GM18498 (cell line): ENCODE measurements around the gene AGGF1.
"Not testable (repeated sequence)": the region's sequence is repeated elsewhere in the genome, so short reads cannot be mapped to it uniquely, and the experiment has no call there.

ENCODE experiments used
- ATAC-seq: cut with Tn5 transposase; IDR thresholded peaks from one replicate; pipeline ENCODE4 v1.9.1; 2021; ENCODE audit warnings: mild to moderate bottlenecking, moderate library complexity; ENCODE audit not compliant: unreplicated experiment

The AGGF1 gene, protein sequence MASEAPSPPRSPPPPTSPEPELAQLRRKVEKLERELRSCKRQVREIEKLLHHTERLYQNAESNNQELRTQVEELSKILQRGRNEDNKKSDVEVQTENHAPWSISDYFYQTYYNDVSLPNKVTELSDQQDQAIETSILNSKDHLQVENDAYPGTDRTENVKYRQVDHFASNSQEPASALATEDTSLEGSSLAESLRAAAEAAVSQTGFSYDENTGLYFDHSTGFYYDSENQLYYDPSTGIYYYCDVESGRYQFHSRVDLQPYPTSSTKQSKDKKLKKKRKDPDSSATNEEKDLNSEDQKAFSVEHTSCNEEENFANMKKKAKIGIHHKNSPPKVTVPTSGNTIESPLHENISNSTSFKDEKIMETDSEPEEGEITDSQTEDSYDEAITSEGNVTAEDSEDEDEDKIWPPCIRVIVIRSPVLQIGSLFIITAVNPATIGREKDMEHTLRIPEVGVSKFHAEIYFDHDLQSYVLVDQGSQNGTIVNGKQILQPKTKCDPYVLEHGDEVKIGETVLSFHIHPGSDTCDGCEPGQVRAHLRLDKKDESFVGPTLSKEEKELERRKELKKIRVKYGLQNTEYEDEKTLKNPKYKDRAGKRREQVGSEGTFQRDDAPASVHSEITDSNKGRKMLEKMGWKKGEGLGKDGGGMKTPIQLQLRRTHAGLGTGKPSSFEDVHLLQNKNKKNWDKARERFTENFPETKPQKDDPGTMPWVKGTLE

GRCh38 chr5:77030097-77031071 is at the start of gene AGGF1:
Gene AGGF1, plus strand, starts transcription at chr5:77030404. Its CDS starts 363 bp downstream, at chr5:77030767.
- peak; percentile 99 for ATAC-seq

DNA sequence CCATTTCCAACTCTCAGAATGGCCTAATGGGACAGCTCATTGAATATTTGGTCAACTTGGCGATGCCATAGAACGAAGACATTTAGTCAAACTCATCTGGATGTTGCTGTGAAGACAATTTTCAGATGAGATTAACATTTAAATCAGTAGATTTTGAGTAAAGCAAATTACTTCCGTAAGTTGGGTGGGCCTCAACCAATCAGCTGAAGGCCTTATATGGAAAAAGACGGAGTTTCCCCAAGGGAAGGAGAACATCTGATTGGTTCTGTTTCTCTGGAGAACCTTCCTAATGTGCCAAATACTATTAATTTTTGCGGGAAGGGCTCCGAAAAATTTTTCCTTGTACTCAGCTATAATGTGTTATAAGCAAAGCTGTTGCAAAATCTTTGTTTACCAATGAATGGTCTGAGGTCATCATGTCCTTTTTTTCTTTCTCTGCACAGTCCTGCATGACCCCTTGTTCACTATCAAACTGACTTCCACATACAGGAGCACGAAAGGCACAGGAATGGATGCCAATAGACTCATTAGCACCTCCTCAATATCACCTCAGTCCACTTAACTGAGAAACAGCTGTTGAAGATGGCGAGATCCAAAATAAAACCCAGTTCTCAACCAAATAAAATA is 49.6 kb upstream of the AGGF1 start:
- ATAC-seq, result no peak

DNA sequence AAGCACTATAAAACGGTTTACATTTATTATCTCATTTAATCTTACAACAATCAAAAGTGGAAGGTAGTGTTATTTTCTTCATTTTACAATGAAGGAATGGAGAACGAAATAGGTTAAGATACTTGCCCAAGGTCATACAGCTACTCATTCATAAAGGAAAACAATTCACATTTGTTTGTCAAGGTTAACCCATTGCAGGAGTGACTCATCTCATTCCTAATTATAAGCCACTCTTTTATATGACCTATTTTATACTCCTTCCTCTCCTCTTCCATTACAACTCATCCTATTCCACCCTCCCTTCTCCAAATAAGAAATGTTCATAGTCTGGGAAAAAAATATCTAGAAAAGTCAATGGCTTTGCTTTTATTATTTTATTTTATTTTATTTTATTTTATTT is 47.8 kb upstream of the AGGF1 start:
- no peak for ATAC-seq

GRCh38 chr5:76983468-76983867 is 46.7 kb upstream of the AGGF1 start:
- ATAC-seq, result no peak

GRCh38 chr5:76986825-76987526 is 43.2 kb upstream of the AGGF1 start:
- no peak for ATAC-seq

DNA sequence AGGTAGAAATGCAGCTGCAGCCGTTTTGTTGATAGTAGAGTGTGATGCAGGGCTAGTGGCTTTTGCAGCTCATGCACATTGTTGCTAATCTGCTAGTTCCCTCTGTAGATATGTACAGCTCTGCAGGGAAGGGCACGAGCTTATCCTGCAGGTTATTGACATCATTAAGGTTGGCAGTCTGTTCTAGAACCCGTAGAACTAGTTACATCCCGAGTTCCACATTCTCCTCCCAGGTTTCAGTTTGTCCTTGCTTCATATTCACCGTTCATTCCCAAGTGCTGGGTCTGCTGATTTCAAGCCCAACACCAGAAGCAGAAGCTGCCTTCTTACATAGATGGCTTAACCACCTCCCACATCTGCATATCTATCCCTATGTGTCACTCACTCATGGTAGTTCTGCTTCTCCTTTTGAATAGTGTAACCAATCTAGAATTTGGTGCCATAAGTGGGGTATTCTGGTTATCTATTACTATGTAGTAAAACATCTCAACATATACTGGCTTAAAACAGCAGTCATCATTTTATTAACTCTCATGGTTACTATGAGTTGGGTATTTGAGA is 39.2 kb upstream of the AGGF1 start:
- no peak for ATAC-seq

DNA sequence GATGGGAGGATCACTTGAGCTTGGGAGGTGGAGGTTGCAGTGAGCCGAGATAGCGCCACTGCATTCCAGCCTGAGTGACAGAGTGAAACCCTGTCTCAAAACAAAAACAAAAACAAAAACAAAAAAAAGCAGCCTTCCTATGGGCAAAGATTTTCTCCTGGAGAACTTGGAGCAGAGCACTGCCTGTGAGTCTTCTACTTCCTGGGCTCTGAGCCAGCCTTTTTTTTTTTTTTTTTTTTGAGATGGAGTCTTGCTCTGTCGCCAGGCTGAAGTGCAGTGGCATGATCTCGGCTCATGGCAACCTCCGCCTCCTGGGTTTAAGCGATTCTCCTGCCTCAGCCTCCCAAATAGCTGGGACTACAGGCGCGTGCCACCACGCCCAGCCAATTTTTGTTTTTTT is 36.8 kb upstream of the AGGF1 start:
- not testable (repeated sequence) for ATAC-seq

DNA sequence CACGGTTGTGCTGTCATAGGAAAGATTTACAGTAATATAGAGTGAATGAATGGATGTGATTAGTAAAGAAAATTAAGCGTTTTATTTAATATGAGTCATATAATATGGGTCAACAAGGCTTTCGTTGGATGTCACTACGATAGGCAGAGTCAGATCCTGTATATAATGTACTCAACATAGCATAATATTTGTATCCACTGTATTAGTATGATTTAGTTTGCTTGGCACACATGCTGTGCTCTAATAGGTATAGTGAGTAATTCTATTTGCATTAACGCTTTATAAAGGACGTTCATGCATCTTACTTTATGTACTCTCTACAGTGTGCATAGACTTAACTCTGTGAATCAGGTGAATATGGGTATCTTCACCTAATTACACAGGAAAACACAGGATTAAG is 35.9 kb upstream of the AGGF1 start:
- no peak for ATAC-seq

DNA sequence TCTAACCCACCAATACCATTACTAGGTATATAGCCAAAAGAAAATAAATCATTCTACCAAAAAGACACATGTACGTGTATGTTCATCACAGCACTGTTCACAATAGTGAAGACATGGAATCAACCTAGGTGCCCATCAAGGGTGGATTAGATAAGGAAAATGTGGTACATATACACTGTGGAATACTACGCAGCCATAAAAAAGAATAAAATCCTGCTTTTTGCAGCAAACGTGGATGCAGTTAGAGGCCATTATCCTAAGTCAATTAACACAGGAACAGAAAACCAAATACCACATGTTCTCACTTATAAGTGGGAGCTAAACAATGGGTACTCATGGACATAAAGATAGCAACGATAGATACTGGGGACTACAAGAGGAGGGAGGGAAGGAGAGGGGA is 32.0 kb upstream of the AGGF1 start:
- ATAC-seq, result not testable (repeated sequence)

- no peak for ATAC-seq
These were observed 30.8 kb upstream of the AGGF1 start for GRCh38 chr5:76999451-76999850.

GRCh38 chr5:77003246-77003645 is 27.0 kb upstream of the AGGF1 start:
- ATAC-seq, result no peak

GRCh38 chr5:77006124-77006523 is 24.1 kb upstream of the AGGF1 start:
- ATAC-seq, result no peak

- ATAC-seq, result no peak
These were observed 21.8 kb upstream of the AGGF1 start for GRCh38 chr5:77008413-77008812.

DNA sequence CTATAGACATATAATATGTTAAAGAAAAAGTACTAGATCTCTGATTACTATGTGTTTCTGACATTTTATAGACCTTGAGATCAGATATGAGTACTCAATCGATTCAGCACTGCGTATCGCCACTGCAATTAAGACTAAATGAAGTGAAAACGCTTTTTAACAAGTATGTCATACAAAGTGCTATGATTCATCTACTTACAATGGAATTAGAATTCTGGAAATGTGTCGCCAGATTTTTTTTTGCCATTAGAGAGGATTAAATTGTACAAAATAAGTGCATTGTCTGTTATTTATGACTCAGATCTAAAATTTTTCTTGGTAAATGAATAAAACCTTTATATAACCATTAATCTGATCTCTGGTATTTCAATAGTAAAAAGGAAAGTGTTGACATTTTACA is 20.0 kb upstream of the AGGF1 start:
- ATAC-seq, result no peak

DNA sequence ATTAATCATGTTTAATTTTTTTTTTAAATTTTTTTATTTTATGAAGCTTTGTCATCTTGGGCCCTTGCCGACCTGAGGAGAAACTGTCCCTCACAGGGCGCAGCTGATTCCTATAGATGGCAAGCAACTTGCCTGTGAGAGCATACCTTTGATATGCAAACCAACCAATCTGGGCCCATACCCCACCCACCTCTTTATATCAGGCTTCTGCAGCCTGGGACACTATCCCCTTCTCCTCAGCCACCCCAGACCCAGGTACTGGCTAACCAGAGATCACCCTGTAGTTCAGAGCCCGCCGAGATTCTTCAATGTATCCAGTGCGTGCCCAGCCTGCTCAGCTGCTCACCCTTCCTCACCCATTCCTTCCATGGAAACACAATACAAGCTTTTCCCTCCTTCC is 18.7 kb upstream of the AGGF1 start:
- ATAC-seq, result no peak

- no peak for ATAC-seq
These were observed 17.6 kb upstream of the AGGF1 start for GRCh38 chr5:77012601-77013000.

- no peak for ATAC-seq
These were observed 14.2 kb upstream of the AGGF1 start for GRCh38 chr5:77015938-77016569.

GRCh38 chr5:77016962-77017361 is 13.2 kb upstream of the AGGF1 start:
- ATAC-seq, result no peak

- no peak for ATAC-seq
These were observed 12.5 kb upstream of the AGGF1 start for GRCh38 chr5:77017668-77018067.
